Activated CD8-positive, alpha-beta memory T cell treated with anti-CD3 and anti-CD28 coated beads, Interleukin-2, amount 50 U/mL, for 24 hours (primary cell): ENCODE results near the gene CCDC85C.
"Not testable (repeated sequence)": the region's sequence is repeated elsewhere in the genome, so short reads cannot be mapped to it uniquely, and the experiment has no call there.

Experiments used
- DNase-seq: peaks from one replicate; pipeline ENCODE4 v3.0.0-alpha.2; 2020; ENCODE audit errors: extremely low read depth

CCDC85C gene

GRCh38 chr14:99603471-99604277, at the start of gene CCDC85C:
CCDC85C (minus strand) TSS chr14:99604207; CDS start chr14:99603959, 248 bp downstream.
- no peak for DNase-seq

- DNase-seq: no peak
These were observed 48.1 kb upstream of the CCDC85C start for GRCh38 chr14:99651953-99652746.

GRCh38 chr14:99650189-99650588, 46.2 kb upstream of the CCDC85C start:
- no peak for DNase-seq

- DNase-seq: no peak
These were observed 45.6 kb upstream of the CCDC85C start for GRCh38 chr14:99649643-99650042.

DNA sequence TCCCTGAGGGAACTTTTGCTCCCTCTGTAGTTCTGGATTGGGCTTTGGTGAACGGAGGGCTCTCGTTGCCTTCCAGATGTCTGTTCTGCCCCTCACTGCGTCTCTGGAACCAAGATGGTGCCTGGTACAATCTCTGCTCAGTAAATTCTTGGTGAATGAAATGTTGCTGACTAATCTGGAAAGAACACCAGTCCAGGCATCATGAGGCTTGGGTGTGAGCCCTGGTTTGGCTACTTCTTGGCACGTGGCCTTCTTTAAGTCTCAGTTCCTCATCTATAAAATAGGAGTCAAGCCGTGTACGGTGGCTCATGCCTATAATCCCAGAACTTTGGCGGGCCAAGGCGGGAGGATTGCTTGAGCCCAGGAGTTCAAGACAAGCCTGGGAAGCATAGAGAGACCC, 45.2 kb upstream of the CCDC85C start:
- DNase-seq: no peak

DNA sequence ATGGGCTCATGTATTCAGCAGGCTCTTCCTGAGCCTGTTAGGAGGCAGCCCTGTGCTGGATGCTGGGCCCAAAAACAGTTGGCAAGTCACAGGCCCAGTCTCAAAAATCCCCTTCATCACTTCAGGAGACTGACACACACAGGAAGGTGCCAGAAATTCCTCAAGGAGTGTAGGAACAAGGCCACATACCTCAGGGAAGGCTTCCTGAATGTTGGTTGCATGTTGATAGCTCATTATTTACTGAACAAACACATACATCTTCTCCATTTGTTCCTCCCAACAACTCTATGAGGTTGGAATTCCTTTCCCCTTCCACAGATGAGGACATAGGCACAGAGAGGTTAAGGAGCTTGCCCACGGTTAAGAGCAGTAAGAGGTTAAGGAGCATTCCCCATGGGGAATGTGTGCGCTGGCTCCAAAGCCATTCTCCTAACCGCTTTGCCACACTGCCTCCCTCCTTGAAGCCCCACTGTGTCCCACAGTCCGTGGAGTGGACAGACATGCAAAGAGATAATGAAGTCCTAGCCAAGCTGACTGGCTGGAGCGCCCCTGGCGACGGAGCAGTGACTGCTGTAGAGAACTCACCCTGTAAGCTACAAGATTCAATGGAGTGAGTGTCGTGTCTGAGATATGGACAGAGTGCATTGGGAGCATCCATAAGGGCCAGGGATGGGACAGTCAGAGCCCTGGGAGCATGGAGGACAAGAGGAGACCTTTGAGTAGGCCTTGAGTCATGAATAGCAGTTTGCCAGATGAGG, 44.2 kb upstream of the CCDC85C start:
- no peak for DNase-seq

- no peak for DNase-seq
These were observed 43.4 kb upstream of the CCDC85C start for GRCh38 chr14:99647411-99647810.

- DNase-seq: no peak
These were observed 41.8 kb upstream of the CCDC85C start for GRCh38 chr14:99645545-99646505.

- no peak for DNase-seq
These were observed 40.9 kb upstream of the CCDC85C start, which contains the start of gene HHIPL1 for GRCh38 chr14:99644723-99645544. HHIPL1 (plus strand) TSS chr14:99645129; CDS start chr14:99645208, 79 bp downstream.

GRCh38 chr14:99644035-99644587, 40.1 kb upstream of the CCDC85C start:
- DNase-seq: no peak

GRCh38 chr14:99643343-99643742, 39.3 kb upstream of the CCDC85C start:
- DNase-seq: no peak

- not testable (repeated sequence) for DNase-seq
These were observed 38.8 kb upstream of the CCDC85C start for GRCh38 chr14:99642771-99643170.

DNA sequence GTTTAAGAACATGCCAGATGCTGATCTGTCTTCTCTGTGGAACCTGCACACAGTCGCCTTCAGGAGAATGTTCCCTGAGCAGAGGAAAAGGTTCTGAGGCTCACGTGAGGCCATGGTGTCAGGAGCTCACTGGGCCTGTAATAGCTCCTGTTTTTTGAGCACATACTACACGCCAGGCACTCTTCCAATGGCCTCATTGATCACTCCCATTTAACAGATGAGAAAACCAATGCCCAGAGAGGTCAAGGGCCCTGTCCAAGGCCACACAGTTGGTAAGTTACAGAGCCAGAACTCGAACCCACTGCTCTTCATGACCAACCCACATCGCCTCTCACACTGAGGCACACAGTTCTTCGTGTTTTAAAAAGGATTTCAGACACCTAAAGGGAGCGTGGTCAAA, 33.6 kb upstream of the CCDC85C start:
- no peak for DNase-seq

- no peak for DNase-seq
These were observed 32.5 kb upstream of the CCDC85C start for GRCh38 chr14:99636487-99636886.

DNA sequence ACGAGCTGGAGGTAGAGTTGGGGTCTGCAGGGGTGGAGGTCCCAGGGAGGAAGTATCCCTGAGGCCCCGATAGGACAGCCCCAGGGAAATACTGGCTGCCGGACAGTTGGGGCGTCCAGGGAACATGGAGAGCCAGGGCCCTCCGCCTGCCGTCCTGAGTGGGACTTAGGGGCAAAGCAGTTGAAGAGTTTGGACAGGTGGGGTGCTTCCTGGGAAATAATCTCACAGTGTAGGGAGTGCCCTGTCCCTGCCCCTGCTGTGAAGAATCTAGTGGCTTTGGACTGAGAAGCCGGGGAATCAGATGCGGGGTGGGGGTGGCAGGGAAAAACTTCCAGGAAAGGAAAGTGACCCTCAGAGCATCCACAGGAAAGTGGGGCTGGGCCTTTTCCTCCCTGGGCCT, 31.1 kb upstream of the CCDC85C start:
- no peak for DNase-seq

GRCh38 chr14:99634443-99634842, 30.4 kb upstream of the CCDC85C start:
- DNase-seq: no peak

DNA sequence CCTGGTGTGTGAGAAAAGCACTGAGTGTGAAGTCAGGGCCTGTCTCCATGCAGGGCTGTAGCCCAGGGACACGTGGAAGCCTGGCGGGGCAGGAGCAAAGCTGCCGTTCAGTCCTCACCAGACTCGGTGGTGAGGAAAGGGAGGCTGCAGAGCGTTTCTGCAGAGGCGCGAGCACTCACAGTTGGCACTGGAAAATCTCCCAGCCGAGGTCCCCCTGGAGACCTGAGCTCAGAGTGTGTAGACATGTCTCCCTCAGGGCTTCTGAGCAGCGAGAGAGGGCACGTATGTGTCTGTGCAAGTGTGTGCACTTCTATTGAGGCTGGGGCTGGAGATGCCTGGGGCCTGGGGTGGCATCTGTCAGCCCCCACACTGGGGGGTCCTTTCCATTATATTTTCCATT, 29.9 kb upstream of the CCDC85C start:
- no peak for DNase-seq

GRCh38 chr14:99633141-99633540, 29.1 kb upstream of the CCDC85C start:
- DNase-seq: no peak

- no peak for DNase-seq
These were observed 28.5 kb upstream of the CCDC85C start for GRCh38 chr14:99632410-99633035.
